H1 (cell line): Measurements from ENCODE around the gene ACLY.

Experiments used
- BCL11A ChIP-seq, 2 experiments: IDR thresholded peaks; one replicate each; pipeline ENCODE4 v1.6.1; 2011; ENCODE audit warnings: low read depth in 2 of 2, low read length in 2 of 2, mild to moderate bottlenecking in 2 of 2
- EP300 ChIP-seq, 2 experiments: IDR thresholded peaks; 1 replicate in 1 of 2; 2 replicates in 1 of 2; pipeline ENCODE4 v1.6.1; 2011 to 2012; ENCODE audit warnings: low read depth in 2 of 2, low read length in 2 of 2, mild to moderate bottlenecking in 2 of 2, borderline replicate concordance in 1 of 2, inconsistent platforms in 1 of 2, moderate library complexity in 1 of 2
- EZH2 ChIP-seq: fragments of 200-600 bp; sonication (generic); IDR thresholded peaks from 2 replicates; pipeline ENCODE4 v1.7.1; 2012; ENCODE audit warnings: low read depth, mild to moderate bottlenecking, moderate library complexity, low read length, inconsistent platforms; ENCODE audit not compliant: severe bottlenecking
- KDM4A ChIP-seq: IDR thresholded peaks from one replicate; pipeline ENCODE4 v1.7.1; 2012; ENCODE audit warnings: low read depth, mild to moderate bottlenecking, moderate library complexity, low read length, inconsistent platforms; ENCODE audit not compliant: severe bottlenecking
- MAFK ChIP-seq: IDR thresholded peaks from 2 replicates; pipeline ENCODE4 v1.6.1; 2012; ENCODE audit warnings: low read depth, mild to moderate bottlenecking, improper control_type of control experiment, low read length
- POLR2A ChIP-seq, 2 experiments: IDR thresholded peaks; 1 replicate in 1 of 2; 2 replicates in 1 of 2; pipeline ENCODE4 v1.6.1; 2011; ENCODE audit warnings: low read depth in 2 of 2, low read length in 2 of 2, mild to moderate bottlenecking in 2 of 2; ENCODE audit errors: control extremely low read depth in 1 of 2
- RNF2 ChIP-seq: fragments of 200-900, 300-1000 bp; sonication (generic); IDR thresholded peaks from 2 replicates; pipeline ENCODE4 v1.7.1; 2016; ENCODE audit warnings: borderline replicate concordance, low read depth, mild to moderate bottlenecking, antibody characterized with exemption, low read length; ENCODE audit not compliant: poor library complexity, severe bottlenecking; ENCODE audit errors: missing control alignments
- TF ChIP-seq, protein P1 (sequence below), 3 experiments: IDR thresholded peaks; 1 replicate in 2 of 3; 2 replicates in 1 of 3; pipeline versions ENCODE4 v1.5.1 to v1.6.1; 2011; ENCODE audit warnings: low read length in 3 of 3, mild to moderate bottlenecking in 3 of 3, inconsistent platforms in 2 of 3, low read depth in 1 of 3, moderate library complexity in 1 of 3; ENCODE audit not compliant: insufficient read depth in 1 of 3; ENCODE audit errors: control extremely low read depth in 1 of 3
- TF ChIP-seq, protein P2 (sequence below): IDR thresholded peaks from 2 replicates; pipeline ENCODE4 v1.6.1; 2011; ENCODE audit warnings: low read depth, mild to moderate bottlenecking, low read length; ENCODE audit not compliant: insufficient read depth
- TF ChIP-seq, protein P3 (sequence below): IDR thresholded peaks from 2 replicates; pipeline ENCODE4 v1.6.1; 2012; ENCODE audit warnings: inconsistent platforms

DNA sequence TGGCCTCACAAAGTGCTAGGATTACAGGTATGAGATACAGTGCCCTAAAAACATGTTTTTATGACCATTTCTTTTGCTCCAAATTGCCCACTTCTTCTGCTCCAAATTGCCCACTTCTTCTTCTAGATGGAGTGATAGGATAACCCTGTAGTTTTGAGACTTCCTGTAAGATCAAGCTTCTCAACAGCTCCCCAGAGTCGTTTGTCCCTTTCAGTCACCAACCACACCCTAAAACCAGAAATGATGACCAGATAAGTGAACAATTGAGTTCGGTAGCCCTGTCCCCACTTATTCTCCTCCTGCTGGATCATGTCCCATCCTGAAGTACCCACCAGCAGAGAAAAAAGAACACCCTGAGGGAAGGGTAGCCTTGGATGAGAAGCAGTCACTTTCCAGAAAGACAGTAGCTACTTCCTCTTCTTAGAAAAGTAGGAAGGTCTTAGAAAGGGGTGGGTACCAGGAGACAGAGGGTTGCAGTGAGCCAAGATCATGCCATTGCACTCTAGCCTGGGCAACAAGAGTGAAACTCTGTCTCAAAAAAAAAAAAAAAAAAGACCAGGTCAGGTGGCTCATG is 14.2 kb upstream of the ACLY start:
- TF ChIP-seq KDM4A (no peak), EP300 (IDR thresholded peaks at IDR 0.05; ENCODE audit: borderline replicate concordance in 1 of 2, low read depth in 2 of 2, low read length in 2 of 2) (no peak), EZH2 (no peak), MAFK (no peak), RNF2 (no peak), BCL11A (IDR thresholded peaks at IDR 0.05; ENCODE audit: low read depth in 2 of 2, low read length in 2 of 2) (no peak), POLR2A (IDR thresholded peaks at IDR 0.05; ENCODE audit: control extremely low read depth in 1 of 2, low read depth in 2 of 2, low read length in 2 of 2) (no peak)
- TF ChIP-seq, protein P1, sequence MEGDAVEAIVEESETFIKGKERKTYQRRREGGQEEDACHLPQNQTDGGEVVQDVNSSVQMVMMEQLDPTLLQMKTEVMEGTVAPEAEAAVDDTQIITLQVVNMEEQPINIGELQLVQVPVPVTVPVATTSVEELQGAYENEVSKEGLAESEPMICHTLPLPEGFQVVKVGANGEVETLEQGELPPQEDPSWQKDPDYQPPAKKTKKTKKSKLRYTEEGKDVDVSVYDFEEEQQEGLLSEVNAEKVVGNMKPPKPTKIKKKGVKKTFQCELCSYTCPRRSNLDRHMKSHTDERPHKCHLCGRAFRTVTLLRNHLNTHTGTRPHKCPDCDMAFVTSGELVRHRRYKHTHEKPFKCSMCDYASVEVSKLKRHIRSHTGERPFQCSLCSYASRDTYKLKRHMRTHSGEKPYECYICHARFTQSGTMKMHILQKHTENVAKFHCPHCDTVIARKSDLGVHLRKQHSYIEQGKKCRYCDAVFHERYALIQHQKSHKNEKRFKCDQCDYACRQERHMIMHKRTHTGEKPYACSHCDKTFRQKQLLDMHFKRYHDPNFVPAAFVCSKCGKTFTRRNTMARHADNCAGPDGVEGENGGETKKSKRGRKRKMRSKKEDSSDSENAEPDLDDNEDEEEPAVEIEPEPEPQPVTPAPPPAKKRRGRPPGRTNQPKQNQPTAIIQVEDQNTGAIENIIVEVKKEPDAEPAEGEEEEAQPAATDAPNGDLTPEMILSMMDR (IDR thresholded peaks at IDR 0.05; ENCODE audit: control extremely low read depth in 1 of 3, insufficient read depth in 1 of 3, low read depth in 1 of 3, low read length in 3 of 3) = no peak
- TF ChIP-seq, protein P2, sequence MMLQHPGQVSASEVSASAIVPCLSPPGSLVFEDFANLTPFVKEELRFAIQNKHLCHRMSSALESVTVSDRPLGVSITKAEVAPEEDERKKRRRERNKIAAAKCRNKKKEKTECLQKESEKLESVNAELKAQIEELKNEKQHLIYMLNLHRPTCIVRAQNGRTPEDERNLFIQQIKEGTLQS = no peak
- TF ChIP-seq, protein P3, sequence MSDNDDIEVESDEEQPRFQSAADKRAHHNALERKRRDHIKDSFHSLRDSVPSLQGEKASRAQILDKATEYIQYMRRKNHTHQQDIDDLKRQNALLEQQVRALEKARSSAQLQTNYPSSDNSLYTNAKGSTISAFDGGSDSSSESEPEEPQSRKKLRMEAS = no peak
